Activated T-cell treated with anti-CD3 and anti-CD28 coated beads for 48 hours (primary cell): ENCODE measurements around the gene HDAC7.

Source experiments
- DNase-seq: peaks from one replicate; pipeline ENCODE4 v3.0.0-alpha.2; 2020; ENCODE audit warnings: low read depth

HDAC7 gene

DNA sequence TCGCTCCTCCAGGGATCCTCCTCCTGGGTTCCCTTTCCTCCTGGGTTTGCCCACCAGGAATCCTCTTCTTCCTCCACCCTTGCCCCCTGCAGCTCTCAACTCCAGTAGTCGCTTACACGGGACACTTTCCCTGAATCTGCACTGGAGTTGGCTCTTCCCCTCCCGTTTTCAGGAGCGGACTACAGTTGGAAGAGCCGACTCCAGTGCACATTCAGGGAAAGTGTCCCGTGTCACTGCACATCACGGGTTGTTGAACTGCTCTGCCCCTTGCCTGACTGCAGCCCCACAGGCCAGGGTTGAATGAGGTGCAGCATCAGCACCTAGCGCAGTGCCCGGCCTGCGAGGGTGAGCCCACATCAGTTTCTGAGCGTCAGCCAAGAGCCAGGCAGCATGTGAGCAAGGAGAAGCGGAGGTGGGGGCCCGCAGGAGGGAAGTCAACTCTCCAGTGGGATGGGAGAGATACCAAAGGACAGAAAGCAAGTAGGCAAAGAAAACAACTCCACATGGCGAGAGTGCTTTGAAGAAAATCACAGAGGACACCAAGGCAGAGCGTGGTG lies 74.1 kb downstream of the HDAC7 start:
- DNase-seq, result no peak

- no peak for DNase-seq
Measured at GRCh38 chr12:47744778-47745436, 74.8 kb downstream of the HDAC7 start.

DNA sequence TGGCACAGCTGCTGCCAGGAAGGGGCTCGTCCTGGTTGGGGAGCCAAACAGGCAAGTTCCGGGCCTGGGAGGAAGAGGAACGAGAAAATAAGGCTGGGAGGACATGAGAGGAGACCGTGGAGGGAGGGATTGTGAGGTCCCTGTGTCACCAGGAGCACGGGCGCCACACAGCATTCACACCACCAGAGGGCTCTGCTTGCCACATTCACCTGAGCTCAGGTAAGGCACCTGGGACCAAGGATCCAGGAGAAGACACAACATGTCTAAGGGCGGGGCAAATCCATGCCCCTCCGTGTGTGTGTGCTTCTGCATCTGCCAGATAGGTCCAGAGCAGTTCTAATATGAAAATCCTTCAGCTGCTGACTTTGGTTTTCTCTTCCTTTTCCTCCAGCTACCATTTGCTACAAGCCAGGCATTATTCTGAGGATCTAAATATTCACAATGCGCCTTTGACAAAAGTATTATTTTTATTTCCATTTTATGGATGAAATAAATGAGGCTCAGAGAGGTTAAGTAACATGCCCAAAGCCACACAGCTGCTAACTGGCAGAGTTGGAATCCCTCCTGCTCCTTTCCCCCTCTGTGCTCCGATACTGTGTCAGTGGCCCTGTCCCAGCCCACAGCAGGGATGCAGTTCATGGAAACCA lies 75.6 kb downstream of the HDAC7 start:
- DNase-seq, result peak; percentile 35

GRCh38 chr12:47743311-47743860 lies 76.3 kb downstream of the HDAC7 start:
- DNase-seq, result no peak

- peak; percentile 70 for DNase-seq
Measured at GRCh38 chr12:47742253-47742825, 77.4 kb downstream of the HDAC7 start.

DNA sequence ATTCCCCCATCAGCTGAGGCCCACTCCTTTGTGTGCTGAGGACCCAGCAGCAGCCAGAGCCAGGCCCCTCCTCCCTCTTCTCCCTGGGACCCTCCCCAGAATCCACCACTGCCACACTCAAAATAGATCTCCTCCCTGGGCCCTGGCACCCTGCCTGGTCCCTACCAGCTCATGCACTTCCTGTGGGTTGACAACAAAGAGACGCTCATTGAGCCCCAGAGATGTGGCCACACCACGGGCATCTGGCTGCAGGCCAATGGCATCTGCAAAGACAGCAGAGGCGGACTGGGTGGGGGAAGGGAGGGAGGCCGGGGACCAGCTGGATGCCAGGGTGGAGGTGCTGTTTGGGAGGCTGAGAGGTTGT lies 78.4 kb downstream of the HDAC7 start:
- peak; percentile 29 for DNase-seq

DNA sequence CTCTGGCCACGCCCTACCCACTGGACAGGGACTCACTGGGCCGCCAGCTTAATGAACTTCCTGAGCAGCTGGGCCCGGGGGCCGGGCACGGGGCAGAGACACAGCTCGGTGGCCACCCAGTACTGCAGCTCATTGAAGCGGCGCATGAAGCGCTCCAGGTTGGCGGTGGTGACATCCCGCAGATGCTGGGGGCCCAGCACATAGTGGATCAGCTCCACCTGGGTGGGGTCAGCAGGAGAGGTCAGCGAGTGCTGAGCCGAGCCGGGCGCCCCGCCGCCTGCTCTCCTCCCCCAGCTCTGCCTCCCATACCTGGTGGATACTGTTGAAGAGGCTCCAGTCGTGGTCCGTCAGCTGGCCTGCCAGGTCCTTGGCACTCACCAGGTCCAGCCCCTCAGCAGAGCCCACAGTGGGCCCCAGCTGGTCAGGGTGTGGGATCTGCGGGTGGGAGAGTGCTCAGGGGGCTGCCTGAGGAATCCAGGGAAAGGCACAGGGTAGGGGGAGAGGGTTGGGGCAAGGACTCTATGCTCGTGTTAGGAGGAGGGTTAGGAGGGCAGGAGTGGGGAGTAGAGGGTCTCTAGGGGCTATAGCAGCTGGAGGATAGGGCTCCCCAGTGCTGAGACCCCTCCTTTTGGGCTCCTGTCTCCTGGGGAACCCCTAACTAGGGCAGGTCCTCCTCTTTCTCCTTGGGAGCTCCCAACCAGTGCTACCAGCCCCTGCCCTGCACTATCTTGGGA lies 78.9 kb downstream of the HDAC7 start:
- no peak for DNase-seq

- DNase-seq, result no peak
Measured at GRCh38 chr12:47739979-47740378, 79.7 kb downstream of the HDAC7 start.

DNA sequence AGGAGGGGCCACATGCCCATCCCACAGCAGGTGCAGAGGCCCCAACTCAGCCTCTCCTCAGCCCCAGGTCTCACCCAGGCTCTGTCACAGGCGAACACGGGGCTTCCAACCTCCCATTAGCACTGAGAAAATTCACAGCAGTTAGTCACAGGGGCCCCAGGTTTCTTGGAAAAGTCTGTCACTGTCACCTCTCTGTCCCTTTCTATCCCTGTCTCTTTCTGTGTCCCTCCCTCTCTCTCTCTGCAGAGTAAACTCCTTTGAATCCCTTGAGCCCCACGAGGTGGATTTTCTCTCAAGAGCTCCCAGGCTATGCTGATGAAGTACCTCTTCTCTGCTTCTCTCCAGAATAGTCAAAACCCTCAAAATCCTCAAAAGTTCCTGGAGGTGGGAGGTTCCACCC lies 80.4 kb downstream of the HDAC7 start:
- DNase-seq, result no peak

GRCh38 chr12:47737936-47738594 lies 81.6 kb downstream of the HDAC7 start:
- no peak for DNase-seq

DNA sequence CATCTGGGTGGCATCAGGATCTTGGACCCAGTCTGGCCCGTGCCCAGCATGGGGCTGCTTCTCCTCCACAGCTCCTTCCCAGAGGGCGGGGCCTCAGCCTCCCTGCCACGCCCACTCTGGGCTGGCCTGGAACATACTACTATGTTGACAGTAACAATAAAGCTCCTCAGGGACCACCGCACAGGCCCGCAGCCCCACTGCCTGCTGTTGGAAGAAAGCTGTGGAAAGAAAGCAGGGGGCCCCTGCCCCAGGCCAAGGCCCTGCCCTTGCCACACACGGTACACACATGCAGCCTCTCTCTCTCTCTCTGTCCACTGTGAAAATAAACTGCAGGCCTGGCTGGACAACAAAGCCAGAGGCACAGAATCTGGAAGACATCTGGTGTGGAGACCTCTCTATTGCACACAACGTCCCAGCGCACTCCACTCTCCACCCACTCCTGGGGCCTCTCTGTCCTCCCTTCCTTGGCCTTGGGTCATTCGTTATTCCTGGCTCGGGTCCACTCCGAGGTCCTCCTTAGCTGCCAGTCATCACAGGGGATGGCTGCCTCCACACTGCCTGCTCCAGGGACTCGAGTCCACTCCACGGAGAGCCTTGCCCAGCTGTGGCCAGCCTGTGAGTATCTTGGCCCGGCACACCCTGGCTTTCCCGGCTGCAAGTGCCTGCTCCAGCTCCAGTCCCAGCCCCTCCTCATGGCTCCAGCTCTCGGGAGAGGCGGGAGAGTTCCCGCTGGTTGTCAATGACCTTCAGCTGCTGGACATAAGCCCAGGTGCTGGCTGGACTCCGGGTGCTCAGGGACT lies 82.6 kb downstream of the HDAC7 start:
- DNase-seq, result no peak

DNA sequence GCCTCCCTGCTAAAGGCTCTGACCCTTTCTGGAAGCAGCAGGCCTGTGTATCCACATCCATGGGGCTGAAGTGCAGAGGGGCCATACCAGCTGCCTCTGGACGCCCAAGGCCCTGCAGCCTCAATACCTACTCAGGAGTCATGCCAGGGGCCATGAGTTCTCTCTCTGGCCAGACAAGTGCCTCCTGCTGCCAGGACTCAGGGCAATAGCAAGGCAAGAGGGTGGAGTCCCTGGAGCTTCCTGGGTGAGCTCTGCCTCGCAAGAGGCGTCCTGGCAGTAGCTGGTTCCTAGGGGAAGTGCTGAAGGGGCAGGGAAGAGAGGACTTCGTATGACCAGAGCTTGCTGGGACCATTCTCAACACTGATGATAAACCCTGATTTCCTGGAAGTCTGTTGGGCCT lies 83.5 kb downstream of the HDAC7 start:
- no peak for DNase-seq

GRCh38 chr12:47735649-47736048 lies 84.1 kb downstream of the HDAC7 start:
- DNase-seq, result no peak

GRCh38 chr12:47734725-47735480 lies 84.8 kb downstream of the HDAC7 start:
- DNase-seq, result no peak

GRCh38 chr12:47733142-47733541 lies 86.6 kb downstream of the HDAC7 start:
- DNase-seq, result no peak
